HG03108 (cell line): ENCODE results near the gene MRO.
"Not testable (repeated sequence)": the region's sequence is repeated elsewhere in the genome, so short reads cannot be mapped to it uniquely, and the experiment has no call there.

Source experiments
- ATAC-seq: cut with Tn5 transposase; IDR thresholded peaks from one replicate; pipeline ENCODE4 v1.9.1; 2021; ENCODE audit warnings: moderate library complexity; ENCODE audit not compliant: unreplicated experiment

MRO gene

GRCh38 chr18:50793641-50794565 lies 25.9 kb downstream of the MRO start:
- no peak for ATAC-seq

GRCh38 chr18:50792885-50793284 lies 26.9 kb downstream of the MRO start:
- ATAC-seq = no peak

- ATAC-seq = no peak
These were observed 28.0 kb downstream of the MRO start for GRCh38 chr18:50791599-50792438.

- ATAC-seq = no peak
These were observed 28.9 kb downstream of the MRO start for GRCh38 chr18:50790948-50791347.

GRCh38 chr18:50790241-50790640 lies 29.6 kb downstream of the MRO start:
- ATAC-seq = no peak

GRCh38 chr18:50788284-50788683 lies 31.5 kb downstream of the MRO start:
- no peak for ATAC-seq

GRCh38 chr18:50786864-50787263 lies 33.0 kb downstream of the MRO start:
- ATAC-seq = no peak

GRCh38 chr18:50783553-50783952 lies 36.3 kb downstream of the MRO start:
- no peak for ATAC-seq

GRCh38 chr18:50779021-50779420 lies 40.8 kb downstream of the MRO start:
- ATAC-seq = not testable (repeated sequence)

GRCh38 chr18:50776383-50776782 lies 43.4 kb downstream of the MRO start:
- ATAC-seq = no peak

- no peak for ATAC-seq
These were observed 44.1 kb downstream of the MRO start for GRCh38 chr18:50775726-50776125.

GRCh38 chr18:50775207-50775606 lies 44.6 kb downstream of the MRO start:
- ATAC-seq = no peak

GRCh38 chr18:50769463-50769862 lies 50.4 kb downstream of the MRO start:
- ATAC-seq = no peak

- no peak for ATAC-seq
These were observed 62.5 kb downstream of the MRO start for GRCh38 chr18:50757358-50757757.

GRCh38 chr18:50754297-50754696 lies 65.5 kb downstream of the MRO start:
- ATAC-seq = no peak

- ATAC-seq = no peak
These were observed 66.5 kb downstream of the MRO start for GRCh38 chr18:50753311-50753710.

GRCh38 chr18:50751947-50752346 lies 67.9 kb downstream of the MRO start:
- ATAC-seq = no peak

- ATAC-seq = no peak
These were observed 68.3 kb downstream of the MRO start for GRCh38 chr18:50751490-50751889.

- no peak for ATAC-seq
These were observed 69.3 kb downstream of the MRO start for GRCh38 chr18:50750546-50750945.

GRCh38 chr18:50749945-50750344 lies 69.9 kb downstream of the MRO start:
- ATAC-seq = no peak

GRCh38 chr18:50749421-50749820 lies 70.4 kb downstream of the MRO start:
- ATAC-seq = no peak
